Heart right ventricle (tissue), 16 donors: ENCODE results near the gene PRIM2. TPM values are rescaled to one million over a fixed set of nuclear protein-coding genes. Genes with fewer than 3 reads are reported as not detected.
"Not testable (repeated sequence)": the region's sequence is repeated elsewhere in the genome, so short reads cannot be mapped to it uniquely, and the experiment has no call there.

ENCODE experiments used
- ATAC-seq, 8 donors: fragments of 200-7000 bp; cut with Tn5 transposase; one replicate each; pipeline ENCODE4 v1.9.1; 2020; ENCODE audit warnings: mild to moderate bottlenecking in 8 of 8, moderate library complexity in 8 of 8, moderate number of reproducible peaks in 1 of 8
- DNase-seq, 2 donors: peaks; one replicate each; pipeline ENCODE4 v3.0.0-alpha.2; 2020
- H3K27ac ChIP-seq, 10 donors: fragments of 200-600 bp; sonication (generic) in 2 of 10; one replicate each; pipeline versions ENCODE4 v1.5.0 to v1.8.0; 2020 to 2022; ENCODE audit warnings: mild to moderate bottlenecking in 3 of 10
- H3K27me3 ChIP-seq, 7 donors: fragments of 200-600 bp; one replicate each; pipeline ENCODE4 v1.8.0; 2021 to 2022; ENCODE audit warnings: mild to moderate bottlenecking in 2 of 7
- H3K36me3 ChIP-seq, 9 donors: fragments of 200-600 bp; sonication (generic) in 1 of 9; one replicate each; pipeline versions ENCODE4 v1.5.0 to v1.8.0; 2020 to 2022; ENCODE audit warnings: mild to moderate bottlenecking in 2 of 9
- H3K4me1 ChIP-seq, 9 donors: fragments of 200-600 bp; sonication (generic) in 1 of 9; one replicate each; pipeline versions ENCODE4 v1.5.0 to v1.8.0; 2020 to 2022; ENCODE audit warnings: mild to moderate bottlenecking in 4 of 9
- H3K4me3 ChIP-seq, 10 donors: fragments of 200-600 bp; sonication (generic) in 2 of 10; one replicate each; pipeline versions ENCODE4 v1.5.0 to v1.8.0; 2020 to 2022; ENCODE audit warnings: mild to moderate bottlenecking in 7 of 10, moderate library complexity in 2 of 10
- H3K9me3 ChIP-seq, 11 donors: fragments of 200-600 bp in 10 of 11; sonication (generic) in 2 of 11; one replicate each; pipeline versions ENCODE4 v1.5.0 to v1.8.0; 2013 to 2022; ENCODE audit warnings: mild to moderate bottlenecking in 2 of 11, control low read depth in 1 of 11, moderate library complexity in 1 of 11
- WGBS, 2 donors: extraction: QIAGEN DNeasy Blood & Tissue Kit; methylation state at CpG; one replicate each; pipeline ENCODE4 v1.1.7; 2013; ENCODE audit warnings: inconsistent platforms in 1 of 2; 5-methylcytosine and 5-hydroxymethylcytosine counted together
- intact Hi-C, 10 donors: fragments of 100-400 bp; cut with DNase I; formaldehyde crosslinking; loops; one replicate each; pipeline versions ENCODE4 v1.11.1 to v1.14.2; 2022
- polyA plus RNA-seq, 2 donors: library from polyadenylated mRNA; stranded (reverse); fragments of 200-250 nt; gene quantifications; one replicate each; pipeline ENCODE4 v1.2.3, GENCODE V29; 2013
- total RNA-seq, 10 donors: library from RNA; stranded (reverse); fragmentation: NEBNext Ultra II Directional in 3 of 10; extraction: Animal tissue kit (Norgen Biotek cat#: 25700) in 3 of 10; gene quantifications; one replicate each; pipeline versions ENCODE4 v1.2.1 to v1.2.4, GENCODE V29; 2021 to 2023
- donor health status: Arrhythmogenic right ventricular cardiomyopathy.
- donor health status: ischemic (EF 13 %, LVEDD 7.1; RV severe dilation, severe dysfunction).
- donor health status: healthy with polysubstance abuse.
- donor health status: DM: no; HTN: yes; CAD: no.
- donor health status: DM: no; HTN: no; CAD: no.
- donor health status: ischemic (EF 25% LVEDD 6.9; RV normal size, moderate dysfunction).
- donor health status: ischemic (EF 25% LVEDD 5.7; RV mildly dilated, moderate dysfunction).
- donor health status: healthy.
- donor health status: DM: yes; HTN: yes; CAD: no.
- donor health status: Ischemic cardiomyopathy.
- donor health status: ischemic (EF 35%, LVEDD 5.7; RV mildly dilated, moderate dysfunction).
- donor health status: nonischemic (EF 11% LVEDD 7.7; RV severe dilation, severe dysfunction).
- donor health status: DM: yes; HTN: yes; CAD: no.
- donor health status: PGD.
- donor health status: ischemic (EF 29% LVEDD 5.4; RV normal size, mild dysfunction).
- donor health status: nonischemic (EF 23%, LVEDD 6.1; RV moderate dilation, normal function).

Gene PRIM2
- total and polyA plus RNA-seq, 12 donors = 2.5 to 5.5 (median 3.8) TPM

- intact Hi-C loops = not testable (repeated sequence)
- WGBS, 2 donors = 100% methylated on average over 1 of the region's 2 CpGs; no CpG with 5 or more reads in 1 of the 2 donors
Measured at GRCh38 chr6:57610612-57611011, 293.2 kb downstream of the PRIM2 start.

GRCh38 chr6:57618959-57619358 lies 301.5 kb downstream of the PRIM2 start:
- DNase-seq, H3K36me3 ChIP-seq, H3K4me3 ChIP-seq, intact Hi-C loops, H3K9me3 ChIP-seq, H3K27me3 ChIP-seq, H3K27ac ChIP-seq, ATAC-seq, H3K4me1 ChIP-seq: not testable (repeated sequence)
- 92 to 97% methylated on average over 6 of the region's 6 CpGs for WGBS, 2 donors

More at GRCh38 chr6:57610612-57611011, 293.2 kb downstream of the PRIM2 start:
- H3K27ac ChIP-seq, ATAC-seq, H3K4me3 ChIP-seq, H3K9me3 ChIP-seq, H3K36me3 ChIP-seq, H3K4me1 ChIP-seq, DNase-seq, H3K27me3 ChIP-seq: not testable (repeated sequence)

- DNase-seq, H3K4me3 ChIP-seq, H3K36me3 ChIP-seq, H3K27ac ChIP-seq, H3K4me1 ChIP-seq, intact Hi-C loops, ATAC-seq, H3K9me3 ChIP-seq, H3K27me3 ChIP-seq: not testable (repeated sequence)
- WGBS, 2 donors = 100% methylated on average over 1 of the region's 1 CpG
Measured at GRCh38 chr6:57631773-57632172, 314.3 kb downstream of the PRIM2 start.

- H3K36me3 ChIP-seq, H3K9me3 ChIP-seq, intact Hi-C loops, H3K27ac ChIP-seq, DNase-seq, H3K27me3 ChIP-seq, H3K4me3 ChIP-seq, ATAC-seq, H3K4me1 ChIP-seq: not testable (repeated sequence)
- WGBS, 2 donors = 41 to 77% methylated on average over 2 of the region's 2 CpGs
Measured at GRCh38 chr6:57658526-57658925, 341.1 kb downstream of the PRIM2 start.

- 72 to 79% methylated on average over 2 of the region's 2 CpGs for WGBS, 2 donors
Measured at GRCh38 chr6:57659794-57660193, 342.4 kb downstream of the PRIM2 start.

GRCh38 chr6:57660940-57661339 lies 343.5 kb downstream of the PRIM2 start:
- DNase-seq, H3K27me3 ChIP-seq, H3K36me3 ChIP-seq, ATAC-seq, H3K4me3 ChIP-seq, H3K4me1 ChIP-seq, intact Hi-C loops, H3K27ac ChIP-seq: not testable (repeated sequence)
- H3K9me3 ChIP-seq = peaks cover 0 to 11% (median 0%) of the 10 kb centered on the region in 11 donors
- 78 to 88% methylated on average over 1 of the region's 1 CpG for WGBS, 2 donors

More at GRCh38 chr6:57659794-57660193, 342.4 kb downstream of the PRIM2 start:
- peaks cover 0 to 11% (median 0%) of the 10 kb centered on the region in 11 donors for H3K9me3 ChIP-seq
- H3K27ac ChIP-seq, ATAC-seq, DNase-seq, H3K4me1 ChIP-seq, H3K36me3 ChIP-seq, intact Hi-C loops, H3K27me3 ChIP-seq, H3K4me3 ChIP-seq: not testable (repeated sequence)

- H3K9me3 ChIP-seq, H3K36me3 ChIP-seq, H3K4me3 ChIP-seq, H3K27ac ChIP-seq, H3K27me3 ChIP-seq, ATAC-seq, DNase-seq, intact Hi-C loops, H3K4me1 ChIP-seq: not testable (repeated sequence)
Measured at GRCh38 chr6:57668108-57668507, 350.7 kb downstream of the PRIM2 start.

GRCh38 chr6:57671237-57671636 lies 353.8 kb downstream of the PRIM2 start:
- H3K4me3 ChIP-seq, H3K27me3 ChIP-seq, H3K4me1 ChIP-seq, H3K36me3 ChIP-seq, H3K27ac ChIP-seq, H3K9me3 ChIP-seq, ATAC-seq, DNase-seq, intact Hi-C loops: not testable (repeated sequence)
- WGBS, 2 donors = 72 to 78% methylated on average over 3 of the region's 3 CpGs

- H3K27ac ChIP-seq, H3K36me3 ChIP-seq, H3K27me3 ChIP-seq, H3K4me3 ChIP-seq, DNase-seq, ATAC-seq, intact Hi-C loops, H3K9me3 ChIP-seq, H3K4me1 ChIP-seq: not testable (repeated sequence)
- WGBS, 2 donors = 68 to 69% methylated on average over 6 of the region's 6 CpGs
Measured at GRCh38 chr6:57671937-57672627, 354.7 kb downstream of the PRIM2 start.

GRCh38 chr6:57673281-57673680 lies 355.9 kb downstream of the PRIM2 start:
- 78 to 83% methylated on average over 1 of the region's 1 CpG for WGBS, 2 donors
- not testable (repeated sequence) for ATAC-seq

GRCh38 chr6:57675386-57675785 lies 358.0 kb downstream of the PRIM2 start:
- 88 to 91% methylated on average over 4 of the region's 4 CpGs for WGBS, 2 donors
- ATAC-seq, H3K4me3 ChIP-seq, DNase-seq, H3K4me1 ChIP-seq, H3K27ac ChIP-seq, H3K36me3 ChIP-seq, H3K27me3 ChIP-seq: not testable (repeated sequence)
- intact Hi-C loops = loop anchor here in 1 of 10 donors (1.0 kb wide), 1 partner anchor 8 kb away; no protein-coding TSS in a partner anchor
- H3K9me3 ChIP-seq = peaks cover 0 to 10% (median 0%) of the 10 kb centered on the region in 11 donors

More at GRCh38 chr6:57673281-57673680, 355.9 kb downstream of the PRIM2 start:
- peaks cover 0 to 10% (median 0%) of the 10 kb centered on the region in 11 donors for H3K9me3 ChIP-seq
- H3K4me3 ChIP-seq, DNase-seq, H3K4me1 ChIP-seq, H3K36me3 ChIP-seq, H3K27me3 ChIP-seq, H3K27ac ChIP-seq, intact Hi-C loops: not testable (repeated sequence)

GRCh38 chr6:57696382-57696781 lies 379.0 kb downstream of the PRIM2 start:
- DNase-seq, H3K9me3 ChIP-seq, H3K27ac ChIP-seq, H3K27me3 ChIP-seq, ATAC-seq, H3K4me1 ChIP-seq, H3K4me3 ChIP-seq, intact Hi-C loops, H3K36me3 ChIP-seq: not testable (repeated sequence)
- 20 to 67% methylated on average over 1 of the region's 1 CpG for WGBS, 2 donors
